HepG2 (cell line): ENCODE data around the gene KCNK7.

Source experiments
- ELF4 ChIP-seq: sonication (generic); formaldehyde crosslinking; IDR thresholded peaks from 2 replicates; pipeline ENCODE4 v1.5.0; 2020; ENCODE audit warnings: missing genetic modification reagents, mild to moderate bottlenecking, moderate library complexity, borderline replicate concordance
- ERF ChIP-seq: IDR thresholded peaks from 2 replicates; pipeline ENCODE4 v1.6.1; 2018; ENCODE audit warnings: missing biosample characterization, missing genetic modification reagents
- EZH2 ChIP-seq: conservative IDR thresholded peaks from 2 replicates; pipeline ENCODE4 v1.6.1; 2012; ENCODE audit warnings: mild to moderate bottlenecking, low read depth, low read length, moderate library complexity
- GABPA ChIP-seq, 2 experiments: IDR thresholded peaks; 2 replicates each; pipeline ENCODE4 v1.6.1; 2011 to 2016; ENCODE audit warnings: low read depth in 2 of 2, low read length in 1 of 2, missing biosample characterization in 1 of 2, missing genetic modification characterization in 1 of 2
- POLR2A ChIP-seq, 2 experiments: IDR thresholded peaks; 2 replicates each; pipeline ENCODE4 v1.6.1; 2011; ENCODE audit warnings: low read depth in 2 of 2, low read length in 2 of 2, mild to moderate bottlenecking in 1 of 2, moderate library complexity in 1 of 2; ENCODE audit not compliant: insufficient read depth in 1 of 2
- PRDM10 ChIP-seq: sonication (generic); formaldehyde crosslinking; IDR thresholded peaks from 2 replicates; pipeline ENCODE4 v1.4.0; 2020; ENCODE audit warnings: low read depth, missing genetic modification reagents
- RERE ChIP-seq: IDR thresholded peaks from 2 replicates; pipeline ENCODE4 v1.6.1; 2016; ENCODE audit warnings: low read depth, missing genetic modification reagents, missing compliant biosample characterization
- SUZ12 ChIP-seq: fragments of 150-350 bp; IDR thresholded peaks from 2 replicates; pipeline ENCODE4 v1.6.1; 2014; ENCODE audit warnings: low read depth, low read length
- ZFP62 ChIP-seq: sonication (generic); formaldehyde crosslinking; IDR thresholded peaks from 2 replicates; pipeline ENCODE4 v1.4.0; 2020; ENCODE audit warnings: missing genetic modification reagents
- ZNF30 ChIP-seq: sonication (generic); formaldehyde crosslinking; IDR thresholded peaks from 2 replicates; pipeline ENCODE4 v1.5.0; 2020; ENCODE audit warnings: mild to moderate bottlenecking, missing genetic modification reagents
- ZNF350 ChIP-seq: sonication (generic); formaldehyde crosslinking; IDR thresholded peaks from 2 replicates; pipeline ENCODE4 v1.4.0; 2020; ENCODE audit warnings: mild to moderate bottlenecking, low read depth, missing genetic modification reagents, borderline replicate concordance
- ZNF558 ChIP-seq: sonication (generic); formaldehyde crosslinking; IDR thresholded peaks from 2 replicates; pipeline ENCODE4 v1.9.0; 2022; ENCODE audit warnings: mild to moderate bottlenecking, missing genetic modification reagents, borderline replicate concordance
- ZNF605 ChIP-seq: sonication (generic); formaldehyde crosslinking; IDR thresholded peaks from 2 replicates; pipeline ENCODE4 v1.8.0; 2022; ENCODE audit warnings: mild to moderate bottlenecking, missing genetic modification reagents

- TF ChIP-seq EZH2: no peak
- no peak for TF ChIP-seq ZNF605
- TF ChIP-seq ZNF558 (CRISPR knock-in tag): no peak
- TF ChIP-seq POLR2A (IDR thresholded peaks at IDR 0.05; ENCODE audit: insufficient read depth in 1 of 2, low read depth in 2 of 2, low read length in 2 of 2): peak in 1 of 2 experiments; percentile 76; a peak in 2 of 4 replicates
- peak; percentile 65 for TF ChIP-seq GABPA (IDR thresholded peaks at IDR 0.05; ENCODE audit: low read depth, low read length)
- TF ChIP-seq GABPA (CRISPR knock-in tag; IDR thresholded peaks at IDR 0.05; ENCODE audit: low read depth): peak; percentile 79
- no peak for TF ChIP-seq ELF4
- no peak for TF ChIP-seq SUZ12
- TF ChIP-seq ERF (CRISPR knock-in tag): peak; percentile 73; the same call in 1 of the 2 replicates
- TF ChIP-seq RERE: no peak
- no peak for TF ChIP-seq ZNF350
- no peak for TF ChIP-seq ZFP62
- no peak for TF ChIP-seq ZNF30 (CRISPR knock-in tag)
- TF ChIP-seq PRDM10 (CRISPR knock-in tag): no peak
These were observed 49.2 kb downstream of the KCNK7 start for GRCh38 chr11:65546217-65546958.
